Stimulated activated CD4-positive, alpha-beta T cell treated with anti-CD3 and anti-CD28 coated beads, Interleukin-2, amount 100 ng/mL, for 4 hours (primary cell): ENCODE data around the gene CTIF.

Source experiments
- DNase-seq: peaks from one replicate; pipeline ENCODE4 v3.0.0-alpha.2; 2020; ENCODE audit warnings: low read depth

Gene CTIF

DNA sequence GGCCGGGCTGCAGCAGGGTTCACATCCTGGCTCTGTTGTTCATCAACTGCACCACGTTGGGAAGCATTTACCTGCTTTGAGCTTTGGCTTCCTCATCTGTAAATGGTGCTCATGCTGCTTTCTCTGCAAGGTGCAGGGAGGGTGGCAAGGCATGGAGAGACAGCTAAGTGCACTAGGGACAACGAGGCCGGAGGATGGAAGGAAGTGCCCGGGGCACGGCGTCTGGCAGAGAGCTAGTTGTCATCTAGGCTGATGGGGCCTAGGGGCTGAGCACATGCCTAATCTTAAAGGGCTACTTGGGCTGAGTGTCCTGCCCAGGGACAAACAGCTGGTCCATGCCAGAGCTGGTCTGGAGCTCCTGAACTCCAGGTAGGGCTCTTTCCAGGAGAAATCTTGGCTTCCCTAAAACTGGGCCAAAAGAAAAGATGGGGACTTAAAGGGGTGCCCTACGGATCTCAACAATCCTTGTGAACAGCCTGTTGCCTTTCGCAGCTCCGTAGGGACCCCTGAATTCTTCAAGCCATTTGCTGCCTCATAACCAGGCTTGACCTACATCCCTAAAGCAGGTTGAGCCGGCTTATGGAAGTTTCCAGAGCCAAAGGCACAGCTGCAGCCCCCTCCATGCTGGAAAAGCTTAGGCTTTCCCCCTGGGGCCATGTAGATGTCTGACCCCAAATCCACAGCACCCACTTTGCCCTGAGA is 281.1 kb downstream of the CTIF start:
- no peak for DNase-seq

GRCh38 chr18:48820483-48821250 is 281.8 kb downstream of the CTIF start:
- no peak for DNase-seq

- no peak for DNase-seq
These were observed 282.4 kb downstream of the CTIF start for GRCh38 chr18:48821251-48821590.

- no peak for DNase-seq
These were observed 283.0 kb downstream of the CTIF start for GRCh38 chr18:48821845-48822244.

- no peak for DNase-seq
These were observed 285.6 kb downstream of the CTIF start for GRCh38 chr18:48824231-48824970.

- DNase-seq: no peak
These were observed 286.4 kb downstream of the CTIF start for GRCh38 chr18:48825101-48825745.

DNA sequence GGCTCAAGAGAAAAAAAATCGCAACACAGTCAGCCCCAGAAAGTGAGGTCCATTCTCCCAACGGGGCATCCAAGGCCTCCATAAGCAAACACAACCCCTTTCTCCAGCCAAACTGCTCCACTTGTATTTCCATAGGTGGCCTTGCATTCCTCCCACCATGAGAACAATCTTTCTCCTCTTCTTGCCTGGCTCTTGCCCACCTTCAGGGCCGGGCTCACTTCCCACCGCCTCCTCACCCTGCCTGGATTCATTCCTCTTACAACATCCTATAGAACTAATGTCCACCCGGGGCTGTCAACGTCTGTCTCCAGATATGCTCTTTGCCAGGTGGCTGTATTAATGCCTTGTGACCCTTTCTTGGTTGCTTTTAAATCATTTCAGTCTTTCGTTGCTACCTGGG is 287.4 kb downstream of the CTIF start:
- DNase-seq: no peak

DNA sequence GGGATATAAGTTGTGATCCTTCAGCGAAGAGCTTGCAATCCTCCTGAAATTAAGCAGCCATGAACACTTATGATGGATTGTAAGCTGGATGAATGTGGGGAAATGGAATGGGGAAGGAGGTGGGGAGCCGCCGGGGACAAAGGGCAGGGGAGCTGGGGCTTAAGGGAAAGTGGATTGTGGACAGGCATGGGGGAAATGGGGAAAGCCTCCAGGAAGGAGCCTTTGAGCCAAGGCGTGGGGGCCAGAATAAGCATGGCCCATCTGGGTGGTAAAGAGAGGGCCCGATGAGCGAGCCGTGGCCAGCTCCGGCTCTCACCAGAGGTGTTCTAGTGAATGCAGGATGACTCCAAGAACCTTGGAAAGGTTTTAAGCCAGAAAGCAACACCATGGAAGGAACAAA is 288.0 kb downstream of the CTIF start:
- no peak for DNase-seq

DNA sequence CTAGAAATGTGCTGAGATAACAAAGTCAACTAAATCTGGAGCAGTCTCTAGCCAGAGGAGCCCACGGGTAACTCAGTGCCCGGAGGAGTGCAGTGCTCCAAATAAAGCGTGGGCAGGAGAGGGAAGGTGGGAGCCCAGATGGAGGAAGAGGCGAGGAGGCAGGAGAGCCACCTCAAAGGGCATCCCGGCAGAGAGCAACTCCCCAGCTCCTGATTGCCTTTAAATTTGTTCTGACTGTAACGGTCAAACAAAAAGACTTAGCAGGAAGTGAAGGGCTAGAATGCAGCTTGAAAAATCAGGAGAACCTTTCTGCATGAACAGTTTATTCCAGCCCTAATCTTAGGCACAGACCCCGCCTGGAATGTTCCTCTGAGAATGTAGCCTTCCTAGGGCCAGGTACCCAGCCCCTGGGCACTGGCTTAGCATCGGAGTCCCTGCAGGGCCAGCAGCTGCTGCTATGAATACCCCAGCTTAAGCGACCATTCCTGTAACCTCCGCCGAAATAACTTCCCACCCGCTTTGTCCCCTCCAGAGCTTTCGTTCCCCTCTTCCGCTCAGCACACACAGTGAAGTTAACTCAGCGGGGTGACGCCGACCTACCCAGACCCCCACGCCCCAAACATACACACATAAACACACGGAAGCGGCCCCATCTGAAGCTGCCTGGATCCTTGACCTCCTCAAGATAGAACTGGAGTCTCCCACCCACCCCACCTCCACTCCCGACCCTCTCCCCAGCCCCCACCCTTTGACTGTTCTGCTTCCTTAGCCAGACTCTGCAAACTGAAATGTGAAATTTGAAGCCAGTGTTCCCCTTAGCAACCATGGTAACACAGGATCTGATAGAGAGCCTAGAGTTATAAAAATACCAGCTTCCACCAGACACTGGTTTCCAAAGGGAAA is 288.7 kb downstream of the CTIF start:
- DNase-seq: no peak

GRCh38 chr18:48828194-48828545 is 289.3 kb downstream of the CTIF start:
- DNase-seq: no peak

DNA sequence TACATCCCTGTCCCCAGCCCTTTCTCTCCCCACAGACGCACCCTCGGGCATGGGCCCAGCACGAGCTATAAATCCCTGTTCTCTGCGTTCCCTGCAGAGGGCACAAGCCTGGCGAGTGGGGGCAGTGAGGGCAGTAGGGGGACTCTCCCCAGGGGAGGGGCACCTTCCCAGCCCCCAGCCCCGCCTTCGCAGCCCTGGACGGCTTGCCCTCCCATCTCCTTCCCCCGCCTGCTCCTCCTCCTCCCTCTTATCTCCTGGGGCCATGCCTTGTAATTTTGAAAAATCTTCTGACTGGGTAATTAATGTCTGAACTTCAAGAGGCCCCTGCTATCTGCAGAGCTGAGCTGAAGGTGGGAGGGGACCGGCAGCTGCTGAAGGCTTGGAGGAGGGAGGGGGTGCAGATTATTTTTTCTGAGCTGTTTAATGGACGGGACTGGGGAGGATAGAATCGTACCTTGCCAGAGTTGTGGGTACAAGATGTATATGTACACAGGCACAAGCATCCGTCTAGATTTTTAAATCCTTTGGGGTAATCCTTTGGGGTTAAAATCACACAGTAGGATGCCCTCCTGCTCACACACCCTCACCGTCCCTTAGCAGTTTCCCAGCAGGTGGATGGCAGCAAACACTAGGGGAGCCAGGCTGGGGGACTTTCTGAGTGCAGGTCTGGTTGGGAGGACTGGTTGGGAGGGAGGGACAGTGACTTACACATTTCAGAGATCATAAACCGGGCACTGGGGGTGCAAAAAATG is 290.0 kb downstream of the CTIF start:
- no peak for DNase-seq

GRCh38 chr18:48829443-48830149 is 290.8 kb downstream of the CTIF start:
- DNase-seq: no peak

- no peak for DNase-seq
These were observed 292.4 kb downstream of the CTIF start for GRCh38 chr18:48831113-48831759.

GRCh38 chr18:48831802-48832201 is 293.0 kb downstream of the CTIF start:
- no peak for DNase-seq

DNA sequence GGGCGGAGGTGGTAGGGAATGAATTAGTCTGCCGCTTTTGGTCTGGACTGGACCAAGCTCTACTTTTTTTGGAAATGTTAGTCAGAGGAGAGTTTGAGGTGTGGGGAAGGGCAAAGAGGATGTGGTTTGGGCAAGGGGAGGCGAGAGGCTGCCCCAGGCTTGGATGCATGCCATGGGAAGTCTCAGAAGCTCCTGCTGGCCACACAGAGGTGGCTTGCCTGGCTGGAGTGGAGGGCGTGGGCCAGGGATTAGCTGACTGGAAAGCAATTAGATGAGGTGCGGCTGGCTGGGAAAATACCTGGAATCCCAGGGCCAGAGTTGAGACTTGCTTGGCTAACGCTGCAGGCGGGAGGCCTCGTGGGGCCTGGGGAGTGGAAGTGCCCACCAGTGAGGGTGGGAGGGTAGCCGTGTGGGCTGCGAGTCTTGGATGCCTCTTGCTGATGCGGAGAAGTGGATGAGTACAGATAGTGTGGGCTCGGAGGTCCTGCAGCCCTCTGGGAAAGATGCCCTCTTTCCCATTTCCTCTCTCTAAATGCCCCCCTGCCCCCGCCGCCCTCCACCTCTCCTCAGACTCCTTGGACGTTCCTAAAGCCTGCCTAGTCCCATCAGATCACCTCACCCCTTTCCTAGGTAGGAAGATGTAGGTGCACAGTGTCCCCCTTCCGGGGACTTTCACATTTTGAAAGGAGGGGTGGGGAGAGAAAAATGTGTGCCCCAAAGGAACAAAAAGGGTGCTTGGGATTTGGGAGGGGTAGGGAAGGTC is 294.3 kb downstream of the CTIF start:
- no peak for DNase-seq

GRCh38 chr18:48833701-48834412 is 295.0 kb downstream of the CTIF start:
- peak; percentile 46 for DNase-seq

DNA sequence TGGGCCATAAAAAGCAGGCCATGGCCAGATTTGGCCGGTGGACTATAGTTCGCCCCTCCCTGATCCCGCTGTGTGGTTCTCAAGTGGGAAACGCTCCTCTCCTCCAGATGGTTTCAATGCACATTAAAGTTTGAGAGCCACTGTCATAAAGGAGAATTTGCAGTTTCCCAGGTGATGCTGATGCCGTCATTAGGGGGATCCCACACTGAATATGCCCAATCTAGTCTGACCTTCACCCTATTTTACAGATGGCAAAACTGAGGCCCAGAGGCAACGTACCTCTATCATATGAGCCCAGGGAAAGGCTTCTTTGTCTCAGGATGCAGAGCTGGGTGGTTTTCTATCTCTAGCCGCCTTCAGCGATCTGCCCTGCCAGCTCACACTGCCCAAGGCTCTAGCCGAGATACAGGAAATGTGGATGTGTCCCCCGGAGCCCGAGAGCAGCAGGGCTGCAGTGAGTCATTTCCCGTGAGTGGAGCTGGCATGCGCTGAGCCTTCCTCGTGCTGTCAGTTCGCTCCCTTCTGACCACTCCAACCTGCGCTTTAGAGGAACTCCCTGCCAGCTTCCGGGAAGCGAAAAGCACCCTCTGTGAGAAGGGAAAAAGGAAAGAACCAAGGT is 295.7 kb downstream of the CTIF start:
- peak; percentile 75 for DNase-seq

GRCh38 chr18:48835119-48835518 is 296.3 kb downstream of the CTIF start:
- no peak for DNase-seq
